ENCODE data around the gene CEND1.

Gene CEND1

GRCh38 chr11:788953-789940, 643 bp downstream of the CEND1 start:
- H3K36me3 ChIP-seq (ENCODE audit: insufficient read depth, low read length), result no peaks in the 10 kb centered on the region
- H3K9me3 ChIP-seq (ENCODE audit: control insufficient read depth, insufficient read depth, low read length), result no peaks in the 10 kb centered on the region
- peaks cover 7% of the 10 kb centered on the region; the same call in 1 of the 2 replicates for H3K4me1 ChIP-seq (ENCODE audit: insufficient read depth, low read length)
- H3K9ac ChIP-seq (ENCODE audit: low read depth, low read length), result no peak overlapping the region

GRCh38 chr11:788009-788640, 1.8 kb downstream of the CEND1 start:
- H3K9ac ChIP-seq (ENCODE audit: low read depth, low read length), result no peak overlapping the region

GRCh38 chr11:787084-787675, 2.7 kb downstream of the CEND1 start:
- no peak overlapping the region for H3K9ac ChIP-seq (ENCODE audit: low read depth, low read length)
- H3K36me3 ChIP-seq (ENCODE audit: insufficient read depth, low read length), result no peaks in the 10 kb centered on the region
- peaks cover 7% of the 10 kb centered on the region; the same call in 1 of the 2 replicates for H3K4me1 ChIP-seq (ENCODE audit: insufficient read depth, low read length)
- H3K9me3 ChIP-seq (ENCODE audit: control insufficient read depth, insufficient read depth, low read length), result no peaks in the 10 kb centered on the region

More at GRCh38 chr11:788009-788640, 1.8 kb downstream of the CEND1 start:
- H3K9me3 ChIP-seq (ENCODE audit: control insufficient read depth, insufficient read depth, low read length), result no peaks in the 10 kb centered on the region
- no peaks in the 10 kb centered on the region for H3K36me3 ChIP-seq (ENCODE audit: insufficient read depth, low read length)
- H3K4me1 ChIP-seq (ENCODE audit: insufficient read depth, low read length), result peaks cover 7% of the 10 kb centered on the region; the same call in 1 of the 2 replicates

GRCh38 chr11:786235-787083, 3.4 kb downstream of the CEND1 start:
- H3K4me1 ChIP-seq (ENCODE audit: insufficient read depth, low read length), result peaks cover 9% of the 10 kb centered on the region; the same call in 1 of the 2 replicates
- H3K9ac ChIP-seq (ENCODE audit: low read depth, low read length), result no peak overlapping the region
- H3K36me3 ChIP-seq (ENCODE audit: insufficient read depth, low read length), result no peaks in the 10 kb centered on the region
- no peaks in the 10 kb centered on the region for H3K9me3 ChIP-seq (ENCODE audit: control insufficient read depth, insufficient read depth, low read length)

DNA sequence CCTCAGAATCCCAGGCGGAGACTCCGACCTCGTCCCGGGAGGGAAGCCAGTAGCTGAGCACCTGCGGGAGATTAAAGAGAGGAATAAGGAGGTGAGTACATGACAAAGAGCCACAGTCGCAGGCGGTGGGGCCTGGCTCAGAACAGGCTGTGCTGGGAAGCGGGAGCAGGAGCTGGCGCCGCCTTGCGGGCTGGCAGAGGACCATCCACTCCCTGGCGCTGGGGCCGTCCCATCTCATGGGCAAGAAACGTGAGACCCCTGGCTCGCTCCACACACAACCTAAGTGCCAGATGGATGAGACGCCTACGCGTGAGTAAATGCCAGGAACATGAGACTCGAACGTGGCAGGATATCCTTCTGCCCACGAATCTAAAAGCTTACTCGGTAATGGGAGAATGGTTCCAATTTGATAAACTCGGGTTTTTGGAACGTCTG, 6.3 kb downstream of the CEND1 start:
- Histone ChIP-seq H3K9me3 (ENCODE audit: control insufficient read depth, insufficient read depth, low read length) (no peaks in the 10 kb centered on the region), H3K36me3 (ENCODE audit: insufficient read depth, low read length) (no peaks in the 10 kb centered on the region), H3K9ac (ENCODE audit: low read depth, low read length) (no peak overlapping the region), H3K4me1 (ENCODE audit: insufficient read depth, low read length) (peaks cover 2% of the 10 kb centered on the region; the same call in 1 of the 2 replicates)

- Histone ChIP-seq H3K9ac (ENCODE audit: low read depth, low read length) (no peak overlapping the region), H3K4me1 (ENCODE audit: insufficient read depth, low read length) (peaks cover 2% of the 10 kb centered on the region; the same call in 1 of the 2 replicates), H3K9me3 (ENCODE audit: control insufficient read depth, insufficient read depth, low read length) (no peaks in the 10 kb centered on the region), H3K36me3 (ENCODE audit: insufficient read depth, low read length) (no peaks in the 10 kb centered on the region)
Observed at GRCh38 chr11:782264-783174, 7.4 kb downstream of the CEND1 start.

DNA sequence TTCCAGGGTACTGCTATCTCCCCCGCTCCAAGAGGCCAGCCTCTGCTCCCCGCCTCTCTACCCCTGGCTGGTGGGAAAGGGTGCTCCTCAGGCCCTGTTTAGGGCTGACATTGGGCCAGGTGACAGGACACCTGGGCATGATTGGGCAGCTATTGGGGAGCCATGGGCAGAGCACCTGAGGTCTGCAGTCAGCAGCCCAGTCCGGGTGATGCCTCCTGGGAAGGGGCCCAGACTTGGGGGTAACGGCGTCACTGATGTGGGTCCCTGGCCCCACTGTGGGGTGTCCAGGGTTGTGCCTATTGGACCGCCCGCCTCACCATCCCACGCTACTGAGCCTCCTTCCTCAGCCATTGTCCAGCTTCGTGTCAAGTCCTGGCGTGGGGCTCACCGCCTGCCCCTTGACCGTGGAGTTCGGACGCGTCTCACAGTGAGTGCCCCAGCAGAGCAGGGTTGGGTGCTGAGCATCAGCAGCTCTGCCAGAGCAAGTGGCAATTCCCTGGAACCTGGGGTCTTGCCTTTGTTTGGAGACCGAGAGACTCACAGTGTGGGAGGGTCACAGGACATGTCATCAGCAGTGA, 9.8 kb downstream of the CEND1 start:
- Histone ChIP-seq H3K36me3 (ENCODE audit: insufficient read depth, low read length) (no peaks in the 10 kb centered on the region), H3K9ac (ENCODE audit: low read depth, low read length) (no peak overlapping the region), H3K4me1 (ENCODE audit: insufficient read depth, low read length) (peaks cover 7% of the 10 kb centered on the region; the same call in 1 of the 2 replicates), H3K9me3 (ENCODE audit: control insufficient read depth, insufficient read depth, low read length) (no peaks in the 10 kb centered on the region)

GRCh38 chr11:778976-779954, 10.6 kb downstream of the CEND1 start:
- Histone ChIP-seq H3K36me3 (ENCODE audit: insufficient read depth, low read length) (no peaks in the 10 kb centered on the region), H3K9me3 (ENCODE audit: control insufficient read depth, insufficient read depth, low read length) (no peaks in the 10 kb centered on the region), H3K4me1 (ENCODE audit: insufficient read depth, low read length) (peaks cover 7% of the 10 kb centered on the region; the same call in 1 of the 2 replicates), H3K9ac (ENCODE audit: low read depth, low read length) (no peak overlapping the region)

- Histone ChIP-seq H3K9ac (ENCODE audit: low read depth, low read length) (peak within 1 kb of the TSS; percentile 86), H3K4me1 (ENCODE audit: insufficient read depth, low read length) (peaks cover 7% of the 10 kb centered on the region; the same call in 1 of the 2 replicates), H3K36me3 (ENCODE audit: insufficient read depth, low read length) (no peaks in the 10 kb centered on the region; the same call in 1 of the 2 replicates), H3K9me3 (ENCODE audit: control insufficient read depth, insufficient read depth, low read length) (no peaks in the 10 kb centered on the region)
Observed at GRCh38 chr11:777288-778255, 12.3 kb downstream of the CEND1 start, which contains the start of gene GATD1. TSS of gene GATD1 (minus strand) at chr11:777487. CDS start at chr11:777462, 25 bp downstream.

DNA sequence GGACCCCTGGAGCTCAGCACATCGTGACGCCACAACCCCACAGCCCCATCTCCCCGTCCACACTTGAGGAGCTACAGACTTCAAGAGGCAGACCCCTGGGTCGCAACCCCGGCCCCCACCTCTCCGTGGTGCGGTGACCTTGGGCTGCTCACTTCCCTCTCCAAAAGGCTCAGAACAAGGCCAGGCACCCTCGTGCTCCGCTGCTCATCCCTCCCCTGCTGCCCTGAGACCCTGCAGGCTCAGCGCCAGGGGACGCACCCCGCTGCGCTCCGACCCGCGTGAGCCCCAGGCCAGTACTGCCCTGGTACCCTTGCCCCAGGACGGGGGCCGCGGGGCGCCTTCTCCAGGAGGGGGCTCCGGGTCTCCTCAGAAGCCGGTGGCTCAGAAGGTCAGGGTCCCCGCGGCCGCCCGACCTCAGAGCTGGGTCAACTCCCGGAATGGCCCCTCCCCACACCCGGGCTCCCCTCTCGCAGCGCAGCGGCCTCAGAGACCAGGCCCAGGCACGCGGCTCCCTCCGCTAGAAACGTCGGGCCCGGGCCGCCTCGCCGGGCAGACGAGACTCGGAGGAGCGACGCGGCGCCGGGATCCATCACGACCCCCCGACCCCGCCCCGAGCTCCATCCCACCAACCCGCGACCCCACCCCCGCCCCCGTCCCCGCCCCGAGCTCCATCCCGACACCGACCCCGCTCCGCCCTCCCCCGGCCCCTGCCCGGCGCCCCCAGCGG, 13.2 kb downstream of the CEND1 start:
- peaks cover 5% of the 10 kb centered on the region; the same call in 1 of the 2 replicates for H3K4me1 ChIP-seq (ENCODE audit: insufficient read depth, low read length)
- no peaks in the 10 kb centered on the region for H3K9me3 ChIP-seq (ENCODE audit: control insufficient read depth, insufficient read depth, low read length)
- peaks cover 2% of the 10 kb centered on the region for H3K36me3 ChIP-seq (ENCODE audit: insufficient read depth, low read length)
- peak overlapping the region; percentile 86 for H3K9ac ChIP-seq (ENCODE audit: low read depth, low read length)
